Activated CD8-positive, alpha-beta T cell treated with anti-CD3 and anti-CD28 coated beads for 36 hours (primary cell): Measurements from ENCODE around the gene FANCC. TPM values are rescaled to one million over a fixed set of nuclear protein-coding genes. Genes with fewer than 3 reads are reported as not detected.

ENCODE experiments used
- ATAC-seq: fragments of 200-7000 bp; cut with Tn5 transposase; one replicate; pipeline ENCODE4 v1.10.0; 2021; ENCODE audit warnings: mild to moderate bottlenecking, moderate library complexity
- CTCF ChIA-PET: fragments of 350-600 bp; sonication (Branson Sonifier 250); formaldehyde crosslinking; loops from one replicate; lab custom pipeline; 2021; ENCODE audit warnings: antibody characterized with exemption; lab: Charles Lee
- POLR2A ChIA-PET: fragments of 350-600 bp; sonication (Branson Sonifier 250); formaldehyde crosslinking; loops from one replicate; lab custom pipeline; 2021; ENCODE audit warnings: antibody characterized with exemption; lab: Charles Lee
- DNase-seq: peaks from one replicate; pipeline ENCODE4 v3.0.0-alpha.2; 2020
- H3K27ac Mint-ChIP-seq: one replicate; pipeline ENCODE4 v1.8.0; 2021; ENCODE audit warnings: mild to moderate bottlenecking, mixed read lengths
- H3K27me3 Mint-ChIP-seq: one replicate; pipeline ENCODE4 v1.8.0; 2021; ENCODE audit warnings: mixed read lengths
- H3K36me3 Mint-ChIP-seq: one replicate; pipeline ENCODE4 v1.8.0; 2021; ENCODE audit warnings: low read depth, mixed read lengths
- H3K4me1 Mint-ChIP-seq: one replicate; pipeline ENCODE4 v1.8.0; 2021; ENCODE audit warnings: low read depth, mixed read lengths
- H3K4me3 Mint-ChIP-seq: one replicate; pipeline ENCODE4 v1.8.0; 2021; ENCODE audit warnings: mild to moderate bottlenecking, moderate library complexity, mixed read lengths
- H3K9me3 Mint-ChIP-seq: one replicate; pipeline ENCODE4 v1.8.0; 2021; ENCODE audit warnings: mixed read lengths
- intact Hi-C: fragments of 100-400 bp; cut with micrococcal nuclease; formaldehyde crosslinking; loops from one replicate; pipeline ENCODE4 v1.10.0; 2022
- total RNA-seq, 2 experiments: library from RNA; stranded (reverse); gene quantifications; one replicate each; pipeline ENCODE4 v1.2.3, GENCODE V29; 2021
- TF ChIP-seq, protein P1 (sequence below): fragments of 200-600 bp; IDR thresholded peaks from one replicate; pipeline ENCODE4 v1.8.0; 2022; ENCODE audit warnings: antibody characterized with exemption, mild to moderate bottlenecking

FANCC gene
- total RNA-seq, 2 experiments from 2014 or later, result 11.5 to 12.4 TPM

- ChIA-PET CTCF (interaction anchor here (0.5 to 9.0 kb wide), 41 partner anchors 9 to 599 kb away, joined by 3 to 193 read pairs (median 4); partner anchors contain the start of gene AOPEP), POLR2A (no interaction called here)
- ATAC-seq, result no peak
- no peaks in the 10 kb centered on the region for H3K36me3 Mint-ChIP-seq
- no peaks in the 10 kb centered on the region for H3K27me3 Mint-ChIP-seq
- TF ChIP-seq, protein P1, sequence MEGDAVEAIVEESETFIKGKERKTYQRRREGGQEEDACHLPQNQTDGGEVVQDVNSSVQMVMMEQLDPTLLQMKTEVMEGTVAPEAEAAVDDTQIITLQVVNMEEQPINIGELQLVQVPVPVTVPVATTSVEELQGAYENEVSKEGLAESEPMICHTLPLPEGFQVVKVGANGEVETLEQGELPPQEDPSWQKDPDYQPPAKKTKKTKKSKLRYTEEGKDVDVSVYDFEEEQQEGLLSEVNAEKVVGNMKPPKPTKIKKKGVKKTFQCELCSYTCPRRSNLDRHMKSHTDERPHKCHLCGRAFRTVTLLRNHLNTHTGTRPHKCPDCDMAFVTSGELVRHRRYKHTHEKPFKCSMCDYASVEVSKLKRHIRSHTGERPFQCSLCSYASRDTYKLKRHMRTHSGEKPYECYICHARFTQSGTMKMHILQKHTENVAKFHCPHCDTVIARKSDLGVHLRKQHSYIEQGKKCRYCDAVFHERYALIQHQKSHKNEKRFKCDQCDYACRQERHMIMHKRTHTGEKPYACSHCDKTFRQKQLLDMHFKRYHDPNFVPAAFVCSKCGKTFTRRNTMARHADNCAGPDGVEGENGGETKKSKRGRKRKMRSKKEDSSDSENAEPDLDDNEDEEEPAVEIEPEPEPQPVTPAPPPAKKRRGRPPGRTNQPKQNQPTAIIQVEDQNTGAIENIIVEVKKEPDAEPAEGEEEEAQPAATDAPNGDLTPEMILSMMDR, result no peak
- no peaks in the 10 kb centered on the region for H3K4me1 Mint-ChIP-seq
- no peak overlapping the region for H3K4me3 Mint-ChIP-seq
- H3K27ac Mint-ChIP-seq, result no peak overlapping the region
- intact Hi-C loops, result loop anchor here (5.0 kb wide), 2 partner anchors 341 to 446 kb away; no protein-coding TSS in a partner anchor
- no peak for DNase-seq
- no peaks in the 10 kb centered on the region for H3K9me3 Mint-ChIP-seq
These were observed 189.4 kb downstream of the FANCC start for GRCh38 chr9:95128177-95128524.

GRCh38 chr9:95127249-95128176 is 190.0 kb downstream of the FANCC start:
- intact Hi-C loops, result loop anchor here (5.0 kb wide), 2 partner anchors 340 to 445 kb away; no protein-coding TSS in a partner anchor
- Mint-ChIP-seq H3K27ac (no peak overlapping the region), H3K9me3 (no peaks in the 10 kb centered on the region), H3K27me3 (no peaks in the 10 kb centered on the region), H3K4me3 (no peak overlapping the region), H3K4me1 (no peaks in the 10 kb centered on the region), H3K36me3 (no peaks in the 10 kb centered on the region)
- CTCF ChIA-PET, result interaction anchor here (0.5 to 9.0 kb wide), 48 partner anchors 8 to 600 kb away, joined by 3 to 193 read pairs (median 4); partner anchors contain the start of gene AOPEP
- POLR2A ChIA-PET, result no interaction called here
- peak; percentile 98 for ATAC-seq
- TF ChIP-seq, protein P1, result peak; percentile 94
- peak; percentile 84 for DNase-seq

DNA sequence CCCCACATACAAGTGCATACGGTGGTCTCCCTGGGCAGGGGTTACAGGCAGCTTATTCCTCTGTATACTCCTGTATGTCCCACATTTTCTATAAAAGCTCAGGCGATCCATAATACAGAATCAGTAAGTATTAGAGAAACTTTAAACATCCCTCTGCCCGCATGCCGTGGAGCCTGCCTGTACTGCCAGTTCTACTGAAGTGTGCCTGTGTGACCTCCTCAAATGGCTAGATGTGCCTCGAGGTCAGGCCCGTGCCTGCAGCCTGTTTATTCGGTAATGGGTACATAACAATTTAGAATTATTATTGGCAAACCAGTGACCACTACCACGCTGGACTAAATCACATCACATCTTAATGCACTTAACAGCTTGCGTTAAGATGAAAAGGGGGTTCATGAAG is 190.8 kb downstream of the FANCC start:
- H3K27ac Mint-ChIP-seq, result no peak overlapping the region

GRCh38 chr9:95125652-95126051 is 191.9 kb downstream of the FANCC start:
- Mint-ChIP-seq H3K9me3 (no peaks in the 10 kb centered on the region), H3K4me3 (no peak overlapping the region), H3K27ac (no peak overlapping the region), H3K4me1 (no peaks in the 10 kb centered on the region), H3K27me3 (no peaks in the 10 kb centered on the region), H3K36me3 (no peaks in the 10 kb centered on the region)
- TF ChIP-seq, protein P1, result no peak
- ChIA-PET CTCF (interaction anchor here (1.5 to 9.0 kb wide), 7 partner anchors 9 to 445 kb away, joined by 3 to 193 read pairs (median 18); no protein-coding TSS in a partner anchor), POLR2A (interaction anchor here (0.6 to 1.5 kb wide), 2 partner anchors 10 to 444 kb away, joined by 3 read pairs; no protein-coding TSS in a partner anchor)
- intact Hi-C loops, result loop anchor here (5.0 kb wide), 2 partner anchors 338 to 443 kb away; no protein-coding TSS in a partner anchor
- ATAC-seq (no peak), DNase-seq (no peak)

More for the DNA sequence above, 190.8 kb downstream of the FANCC start:
- Mint-ChIP-seq H3K36me3 (no peaks in the 10 kb centered on the region), H3K4me3 (no peak overlapping the region), H3K27me3 (no peaks in the 10 kb centered on the region), H3K9me3 (no peaks in the 10 kb centered on the region), H3K4me1 (no peaks in the 10 kb centered on the region)
- CTCF ChIA-PET, result interaction anchor here (0.8 to 9.0 kb wide), 18 partner anchors 10 to 458 kb away, joined by 3 to 193 read pairs (median 6); no protein-coding TSS in a partner anchor
- DNase-seq, result no peak
- POLR2A ChIA-PET, result interaction anchor here (1.5 kb wide), 1 partner anchor 445 kb away, joined by 3 read pairs; no protein-coding TSS in a partner anchor
- TF ChIP-seq, protein P1, result no peak
- ATAC-seq, result no peak
- intact Hi-C loops, result loop anchor here (5.0 kb wide), 2 partner anchors 339 to 444 kb away; no protein-coding TSS in a partner anchor
